WTC11 (cell line): ENCODE results near the gene GATA2. TPM values are rescaled to one million over a fixed set of nuclear protein-coding genes. Genes with fewer than 3 reads are reported as not detected.
A peak's percentile ranks its signal among the peaks of the same experiment; 100 is the strongest.

Experiments used
- ATAC-seq: fragments of 200-7000 bp; cut with Tn5 transposase; 2 replicates; pipeline ENCODE4 v1.10.0; 2021; ENCODE audit warnings: mild to moderate bottlenecking, moderate library complexity
- CTCF ChIA-PET: fragments of 300-600 bp; sonication (Branson Sonifier 250); formaldehyde crosslinking; loops from one replicate; lab custom pipeline; 2021; ENCODE audit warnings: antibody characterized with exemption; lab: Charles Lee
- POLR2A ChIA-PET: fragments of 350-600 bp; sonication (Branson Sonifier 250); formaldehyde crosslinking; loops from one replicate; lab custom pipeline; 2021; ENCODE audit warnings: antibody characterized with exemption; lab: Charles Lee
- DNase-seq: peaks from one replicate; pipeline ENCODE4 v3.0.0; 2021; ENCODE audit warnings: low spot score
- H3K27ac Mint-ChIP-seq: 2 replicates; pipeline ENCODE4 v1.8.0; 2021; ENCODE audit warnings: mixed read lengths
- H3K27me3 Mint-ChIP-seq: 2 replicates; pipeline ENCODE4 v1.8.0; 2021; ENCODE audit warnings: low read depth, mild to moderate bottlenecking, moderate library complexity, mixed read lengths
- H3K36me3 Mint-ChIP-seq: 2 replicates; pipeline ENCODE4 v1.8.0; 2021; ENCODE audit warnings: mixed read lengths
- H3K4me1 Mint-ChIP-seq: 2 replicates; pipeline ENCODE4 v1.8.0; 2022; ENCODE audit warnings: mixed read lengths
- H3K4me3 Mint-ChIP-seq: 2 replicates; pipeline ENCODE4 v1.8.0; 2021; ENCODE audit warnings: mild to moderate bottlenecking, moderate library complexity, mixed read lengths
- H3K9me3 Mint-ChIP-seq: 2 replicates; pipeline ENCODE4 v1.8.0; 2021; ENCODE audit warnings: mixed read lengths
- ATF1 ChIP-seq: sonication (generic); formaldehyde crosslinking; IDR thresholded peaks from 2 replicates; pipeline ENCODE4 v1.8.1; 2023; ENCODE audit warnings: mild to moderate bottlenecking, moderate library complexity, missing genetic modification reagents
- CBFB ChIP-seq: sonication (generic); formaldehyde crosslinking; IDR thresholded peaks from 2 replicates; pipeline ENCODE4 v1.8.1; 2022; ENCODE audit warnings: mild to moderate bottlenecking, low read depth, missing genetic modification reagents
- E2F4 ChIP-seq: sonication (generic); formaldehyde crosslinking; IDR thresholded peaks from 2 replicates; pipeline ENCODE4 v1.8.1; 2022; ENCODE audit warnings: low read depth, mild to moderate bottlenecking, moderate library complexity, missing genetic modification reagents, borderline replicate concordance
- HMGA2 ChIP-seq: fragments of 250-450 bp; sonication (Bioruptor Pico); IDR thresholded peaks from 2 replicates; pipeline ENCODE4 v1.4.0; 2021; ENCODE audit warnings: mild to moderate bottlenecking, moderate library complexity
- HMGXB4 ChIP-seq: sonication (generic); formaldehyde crosslinking; IDR thresholded peaks from 2 replicates; pipeline ENCODE4 v1.8.1; 2023; ENCODE audit warnings: mild to moderate bottlenecking, moderate library complexity, missing genetic modification reagents
- KAT7 ChIP-seq: sonication (generic); formaldehyde crosslinking; IDR thresholded peaks from 2 replicates; pipeline ENCODE4 v1.8.1; 2023; ENCODE audit warnings: missing genetic modification reagents, mild to moderate bottlenecking, borderline replicate concordance
- MLX ChIP-seq: sonication (generic); formaldehyde crosslinking; IDR thresholded peaks from 2 replicates; pipeline ENCODE4 v1.8.1; 2023; ENCODE audit warnings: mild to moderate bottlenecking, missing genetic modification reagents, moderate library complexity
- MXD4 ChIP-seq: fragments of 250-450 bp; sonication (Bioruptor Pico); IDR thresholded peaks from 2 replicates; pipeline ENCODE4 v1.8.0; 2021; ENCODE audit warnings: mild to moderate bottlenecking, moderate library complexity, borderline replicate concordance
- NR1H2 ChIP-seq: sonication (generic); formaldehyde crosslinking; IDR thresholded peaks from 2 replicates; pipeline ENCODE4 v1.9.0; 2021; ENCODE audit warnings: mild to moderate bottlenecking, moderate library complexity, missing genetic modification reagents
- RELA ChIP-seq: sonication (generic); formaldehyde crosslinking; IDR thresholded peaks from 2 replicates; pipeline ENCODE4 v1.8.1; 2022; ENCODE audit warnings: missing genetic modification reagents, mild to moderate bottlenecking, borderline replicate concordance
- TEAD4 ChIP-seq: sonication (generic); formaldehyde crosslinking; IDR thresholded peaks from 2 replicates; pipeline ENCODE4 v1.8.0; 2022; ENCODE audit warnings: mild to moderate bottlenecking, missing genetic modification reagents
- USF1 ChIP-seq: sonication (generic); formaldehyde crosslinking; IDR thresholded peaks from 2 replicates; pipeline ENCODE4 v1.8.0; 2022; ENCODE audit warnings: mild to moderate bottlenecking, missing genetic modification reagents
- ZBTB21 ChIP-seq: sonication (generic); formaldehyde crosslinking; IDR thresholded peaks from 2 replicates; pipeline ENCODE4 v1.8.1; 2023; ENCODE audit warnings: mild to moderate bottlenecking, missing genetic modification reagents, borderline replicate concordance
- ZNF121 ChIP-seq: sonication (generic); formaldehyde crosslinking; IDR thresholded peaks from 2 replicates; pipeline ENCODE4 v1.8.0; 2023; ENCODE audit warnings: missing genetic modification reagents
- total RNA-seq: library from RNA; stranded (reverse); gene quantifications from 3 replicates; pipeline ENCODE4 v1.2.3, GENCODE V29; 2021
- TF ChIP-seq, protein P1 (sequence below): fragments of 250-450 bp; sonication (Bioruptor Pico); conservative IDR thresholded peaks from 2 replicates; pipeline ENCODE4 v1.9.0; 2021; ENCODE audit warnings: mild to moderate bottlenecking
- TF ChIP-seq, protein P2 (sequence below): sonication (generic); formaldehyde crosslinking; IDR thresholded peaks from 2 replicates; pipeline ENCODE4 v1.8.1; 2022; ENCODE audit warnings: mild to moderate bottlenecking, moderate library complexity, missing genetic modification reagents

Gene GATA2
- total RNA-seq, 1 experiment from 2014 or later: 1.6 TPM

DNA sequence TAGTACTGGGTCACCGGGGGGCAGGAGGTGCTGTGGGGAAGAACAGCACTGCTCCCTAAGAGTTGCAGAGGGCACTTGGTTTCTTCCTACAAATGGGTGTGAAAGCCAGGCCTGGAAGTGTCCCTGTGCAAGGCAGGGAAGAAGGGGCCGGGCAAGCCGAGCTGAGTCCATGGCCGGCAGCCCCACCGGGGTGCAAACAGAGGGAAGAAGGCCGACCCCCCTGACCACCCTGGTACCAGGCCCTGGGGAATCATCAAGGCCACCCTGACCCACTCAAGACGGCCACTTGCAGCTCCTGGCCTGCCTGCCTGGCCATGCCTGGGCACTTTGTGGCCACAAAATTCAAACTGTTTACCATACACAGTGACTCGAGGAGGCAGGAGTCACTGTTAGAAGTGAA lies 17.6 kb downstream of the GATA2 start (continued):
- TF ChIP-seq, protein P1, sequence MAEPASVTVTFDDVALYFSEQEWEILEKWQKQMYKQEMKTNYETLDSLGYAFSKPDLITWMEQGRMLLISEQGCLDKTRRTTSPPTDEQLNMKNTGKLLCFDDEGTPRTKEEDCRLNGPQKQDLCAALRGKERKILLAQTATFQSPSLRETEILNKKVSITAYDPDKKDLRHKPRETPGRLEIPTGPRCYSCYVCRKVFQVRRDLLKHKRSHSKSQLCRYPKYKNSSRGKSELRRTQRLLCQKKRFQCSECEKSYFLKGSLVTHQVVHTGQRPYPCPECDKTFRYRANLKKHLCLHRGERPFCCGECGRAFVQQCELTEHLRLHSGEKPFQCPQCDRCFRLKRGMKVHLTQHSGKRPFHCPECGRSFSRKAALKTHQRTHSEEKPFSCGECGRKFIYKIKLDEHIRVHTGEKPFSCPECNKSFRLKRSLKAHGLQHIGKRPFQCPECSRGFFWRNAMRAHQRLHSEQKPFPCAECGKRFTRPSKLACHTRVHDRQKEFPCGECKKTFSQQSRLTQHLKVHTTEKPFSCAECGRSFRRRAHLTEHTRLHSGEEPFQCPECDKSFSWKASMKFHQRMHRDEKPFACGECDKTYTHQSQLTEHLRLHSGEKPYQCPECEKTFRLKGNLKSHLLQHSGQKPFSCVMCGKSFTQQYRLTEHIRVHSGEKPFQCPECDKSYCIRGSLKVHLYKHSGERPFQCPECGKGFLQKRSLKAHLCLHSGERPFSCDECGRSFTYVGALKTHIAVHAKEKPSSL: no peak
- no peak for TF ChIP-seq NR1H2 (CRISPR knock-in tag)
- no peak for TF ChIP-seq KAT7 (CRISPR knock-in tag)
- TF ChIP-seq E2F4 (CRISPR knock-in tag): no peak
- no peak for TF ChIP-seq CBFB (CRISPR knock-in tag)
- TF ChIP-seq, protein P2, sequence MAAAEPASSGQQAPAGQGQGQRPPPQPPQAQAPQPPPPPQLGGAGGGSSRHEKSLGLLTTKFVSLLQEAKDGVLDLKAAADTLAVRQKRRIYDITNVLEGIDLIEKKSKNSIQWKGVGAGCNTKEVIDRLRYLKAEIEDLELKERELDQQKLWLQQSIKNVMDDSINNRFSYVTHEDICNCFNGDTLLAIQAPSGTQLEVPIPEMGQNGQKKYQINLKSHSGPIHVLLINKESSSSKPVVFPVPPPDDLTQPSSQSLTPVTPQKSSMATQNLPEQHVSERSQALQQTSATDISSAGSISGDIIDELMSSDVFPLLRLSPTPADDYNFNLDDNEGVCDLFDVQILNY: no peak
- TF ChIP-seq ATF1: no peak

- TF ChIP-seq HMGA2 (CRISPR knock-in tag): no peak
- TF ChIP-seq NR1H2 (CRISPR knock-in tag): no peak
- TF ChIP-seq, all 79 proteins: peak for 0
- ATAC-seq (no peak), DNase-seq (no peak)
- no peaks in the 10 kb centered on the region for H3K36me3 Mint-ChIP-seq
- POLR2A ChIA-PET: no interaction called here
- H3K9me3 Mint-ChIP-seq: no peaks in the 10 kb centered on the region
- H3K27ac Mint-ChIP-seq: no peak overlapping the region
- H3K4me3 Mint-ChIP-seq: no peak overlapping the region
- CTCF ChIA-PET: interaction anchor here (0.9 to 1.6 kb wide), 3 partner anchors 9 to 15 kb away, joined by 3 to 5 read pairs (median 4); no protein-coding TSS in a partner anchor
- H3K27me3 Mint-ChIP-seq: peaks cover 83% of the 10 kb centered on the region
- peaks cover 22% of the 10 kb centered on the region for H3K4me1 Mint-ChIP-seq
Observed at GRCh38 chr3:128473737-128474136, 19.3 kb downstream of the GATA2 start.

- no peaks in the 10 kb centered on the region for H3K9me3 Mint-ChIP-seq
- DNase-seq: no peak
Observed at GRCh38 chr3:128473180-128473519, 19.9 kb downstream of the GATA2 start.

More at GRCh38 chr3:128473180-128473519, 19.9 kb downstream of the GATA2 start:
- Mint-ChIP-seq H3K36me3 (no peaks in the 10 kb centered on the region), H3K4me1 (peaks cover 22% of the 10 kb centered on the region), H3K4me3 (no peak overlapping the region), H3K27ac (no peak overlapping the region), H3K27me3 (peaks cover 77% of the 10 kb centered on the region)
- ChIA-PET CTCF (interaction anchor here (1.6 kb wide), 1 partner anchor 14 kb away, joined by 5 read pairs; no protein-coding TSS in a partner anchor), POLR2A (no interaction called here)
- peak; percentile 31 for ATAC-seq
- TF ChIP-seq ZBTB21 (CRISPR knock-in tag): no peak
- TF ChIP-seq MXD4 (CRISPR knock-in tag): no peak
- no peak for TF ChIP-seq MLX
- TF ChIP-seq, protein P2: no peak
- TF ChIP-seq ZNF121 (CRISPR knock-in tag): no peak
- no peak for TF ChIP-seq HMGXB4 (CRISPR knock-in tag)
- TF ChIP-seq TEAD4 (CRISPR knock-in tag): no peak
- TF ChIP-seq RELA (CRISPR knock-in tag): no peak
- TF ChIP-seq USF1 (CRISPR knock-in tag): no peak
